ENCODE results near the gene FAM83G.
"Not testable (repeated sequence)": the region's sequence is repeated elsewhere in the genome, so short reads cannot be mapped to it uniquely, and the experiment has no call there.

- TF ChIP-seq CTCF (IDR thresholded peaks at IDR 0.05); KAT7 (CRISPR knock-in tag; IDR thresholded peaks at IDR 0.05; ENCODE audit: borderline replicate concordance); ZNF121 (CRISPR knock-in tag; IDR thresholded peaks at IDR 0.05); ZBTB21 (CRISPR knock-in tag; IDR thresholded peaks at IDR 0.05; ENCODE audit: borderline replicate concordance): not testable (repeated sequence)
Measured at GRCh38 chr17:19021011-19021621, 16.6 kb upstream of the FAM83G start.
